ENCODE data around the gene PAPLN. TPM values are rescaled to one million over a fixed set of nuclear protein-coding genes. Genes with fewer than 3 reads are reported as not detected.

Gene PAPLN
- total RNA-seq, 1 donor from 2014 or later, result 20.2 TPM

- ATAC-seq, result no peak
- TF ChIP-seq CTCF (IDR thresholded peaks at IDR 0.05), result no peak
- no peak overlapping the region for H3K4me3 ChIP-seq
- intact Hi-C loops (cut with DNase I), result no loop called here
- no peak for DNase-seq
- H3K27ac ChIP-seq, result no peak overlapping the region
- no peaks in the 10 kb centered on the region for H3K36me3 ChIP-seq
- no peaks in the 10 kb centered on the region for H3K27me3 ChIP-seq
- no peaks in the 10 kb centered on the region for H3K9me3 ChIP-seq
- peaks cover 6% of the 10 kb centered on the region for H3K4me1 ChIP-seq
Measured at GRCh38 chr14:73250781-73251500, 13.6 kb downstream of the PAPLN start.

GRCh38 chr14:73251516-73252215, 14.4 kb downstream of the PAPLN start:
- Histone ChIP-seq H3K4me3 (no peak overlapping the region), H3K27me3 (no peaks in the 10 kb centered on the region), H3K9me3 (no peaks in the 10 kb centered on the region), H3K4me1 (no peaks in the 10 kb centered on the region), H3K27ac (no peak overlapping the region), H3K36me3 (no peaks in the 10 kb centered on the region)
- DNase-seq (no peak), ATAC-seq (no peak)
- intact Hi-C loops (cut with DNase I), result no loop called here
- TF ChIP-seq CTCF (IDR thresholded peaks at IDR 0.05), result no peak

GRCh38 chr14:73252491-73253322, 15.4 kb downstream of the PAPLN start:
- no peak for ATAC-seq
- Histone ChIP-seq H3K27ac (no peak overlapping the region), H3K36me3 (no peaks in the 10 kb centered on the region), H3K9me3 (no peaks in the 10 kb centered on the region), H3K4me3 (no peak overlapping the region), H3K27me3 (no peaks in the 10 kb centered on the region), H3K4me1 (no peaks in the 10 kb centered on the region)
- intact Hi-C loops (cut with DNase I), result no loop called here
- DNase-seq, result no peak
- no peak for TF ChIP-seq CTCF (IDR thresholded peaks at IDR 0.05)

GRCh38 chr14:73253323-73253610, 16.0 kb downstream of the PAPLN start:
- no peaks in the 10 kb centered on the region for H3K27me3 ChIP-seq
- TF ChIP-seq CTCF (IDR thresholded peaks at IDR 0.05), result no peak
- H3K4me3 ChIP-seq, result no peak overlapping the region
- intact Hi-C loops (cut with DNase I), result no loop called here
- no peaks in the 10 kb centered on the region for H3K9me3 ChIP-seq
- no peaks in the 10 kb centered on the region for H3K36me3 ChIP-seq
- H3K4me1 ChIP-seq, result no peaks in the 10 kb centered on the region
- no peak overlapping the region for H3K27ac ChIP-seq
- DNase-seq (no peak), ATAC-seq (no peak)

- no peak for TF ChIP-seq CTCF (IDR thresholded peaks at IDR 0.05)
- H3K27ac ChIP-seq, result no peak overlapping the region
- ATAC-seq, result no peak
- H3K36me3 ChIP-seq, result no peaks in the 10 kb centered on the region
- no peaks in the 10 kb centered on the region for H3K27me3 ChIP-seq
- H3K9me3 ChIP-seq, result no peaks in the 10 kb centered on the region
- intact Hi-C loops (cut with DNase I), result no loop called here
- no peak for DNase-seq
- no peaks in the 10 kb centered on the region for H3K4me1 ChIP-seq
- no peak overlapping the region for H3K4me3 ChIP-seq
Measured at GRCh38 chr14:73253721-73254120, 16.4 kb downstream of the PAPLN start.
